Measurements from ENCODE around the gene RLBP1.
"Not testable (repeated sequence)": the region's sequence is repeated elsewhere in the genome, so short reads cannot be mapped to it uniquely, and the experiment has no call there.

The RLBP1 gene

DNA sequence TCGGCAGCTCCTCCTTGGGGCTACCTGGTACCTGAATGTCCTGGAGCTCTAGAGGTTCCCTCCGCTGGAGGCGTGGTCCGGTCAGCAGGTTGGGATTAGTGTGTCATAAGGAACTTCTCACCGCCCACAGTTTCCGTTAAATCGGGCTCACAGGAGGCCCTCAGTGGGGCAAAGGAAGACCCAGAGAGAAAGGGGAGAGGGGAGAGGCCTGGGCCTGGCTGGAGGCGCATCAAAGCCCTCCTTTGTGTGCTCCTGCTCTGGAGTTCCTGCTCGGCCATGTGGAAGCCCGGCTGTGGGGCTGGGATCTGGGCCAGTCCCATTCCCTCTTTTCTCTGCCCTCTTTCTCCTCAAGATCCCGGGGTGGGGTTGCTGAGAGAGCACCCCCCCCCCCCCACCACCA lies at the start of gene RLBP1:
RLBP1 (minus strand) TSS at position 37 of the 400 bp plus-strand sequence. CDS start 2,604 bp downstream, outside the sequence.
- no peak for FAIRE-seq

- not testable (repeated sequence) for FAIRE-seq
Measured at GRCh38 chr15:89250142-89250541, 28.8 kb upstream of the RLBP1 start.

GRCh38 chr15:89248584-89248983 lies 27.2 kb upstream of the RLBP1 start:
- no peak for FAIRE-seq

DNA sequence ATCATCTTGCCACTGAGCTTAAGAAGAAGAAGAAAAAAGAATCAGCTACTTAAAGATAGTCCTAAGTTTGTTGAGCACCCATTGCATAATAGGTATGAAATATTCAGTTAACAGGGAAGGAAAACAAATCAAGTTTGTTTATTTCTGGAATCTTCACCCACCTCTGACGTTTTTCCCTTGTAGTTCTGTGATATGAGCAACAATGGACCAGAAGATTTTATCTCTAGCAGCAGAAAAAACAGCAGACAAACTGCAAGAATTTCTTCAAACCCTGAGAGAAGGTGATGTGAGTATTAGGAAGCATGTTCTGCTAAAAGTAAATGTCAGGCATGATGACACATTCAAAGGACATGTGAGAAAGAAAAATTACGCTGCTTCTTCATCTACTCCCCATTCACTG lies 26.1 kb upstream of the RLBP1 start:
- FAIRE-seq = no peak

DNA sequence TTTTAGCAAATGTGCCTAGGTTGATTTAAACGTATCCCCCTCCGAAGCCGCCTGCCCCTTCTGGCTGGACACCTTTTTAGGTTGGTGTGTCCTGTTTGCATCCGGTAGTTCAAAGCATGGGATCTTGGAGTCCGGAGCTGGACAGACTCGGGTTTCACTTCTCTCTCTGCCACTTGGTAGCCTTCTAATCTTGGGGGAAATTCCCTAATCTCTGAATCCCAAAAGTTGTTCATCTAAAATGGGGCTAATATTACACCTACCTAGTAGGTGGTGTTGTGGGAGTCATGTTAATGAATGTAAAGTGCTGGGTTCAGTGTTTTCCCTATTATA lies 23.2 kb upstream of the RLBP1 start:
- FAIRE-seq = no peak

DNA sequence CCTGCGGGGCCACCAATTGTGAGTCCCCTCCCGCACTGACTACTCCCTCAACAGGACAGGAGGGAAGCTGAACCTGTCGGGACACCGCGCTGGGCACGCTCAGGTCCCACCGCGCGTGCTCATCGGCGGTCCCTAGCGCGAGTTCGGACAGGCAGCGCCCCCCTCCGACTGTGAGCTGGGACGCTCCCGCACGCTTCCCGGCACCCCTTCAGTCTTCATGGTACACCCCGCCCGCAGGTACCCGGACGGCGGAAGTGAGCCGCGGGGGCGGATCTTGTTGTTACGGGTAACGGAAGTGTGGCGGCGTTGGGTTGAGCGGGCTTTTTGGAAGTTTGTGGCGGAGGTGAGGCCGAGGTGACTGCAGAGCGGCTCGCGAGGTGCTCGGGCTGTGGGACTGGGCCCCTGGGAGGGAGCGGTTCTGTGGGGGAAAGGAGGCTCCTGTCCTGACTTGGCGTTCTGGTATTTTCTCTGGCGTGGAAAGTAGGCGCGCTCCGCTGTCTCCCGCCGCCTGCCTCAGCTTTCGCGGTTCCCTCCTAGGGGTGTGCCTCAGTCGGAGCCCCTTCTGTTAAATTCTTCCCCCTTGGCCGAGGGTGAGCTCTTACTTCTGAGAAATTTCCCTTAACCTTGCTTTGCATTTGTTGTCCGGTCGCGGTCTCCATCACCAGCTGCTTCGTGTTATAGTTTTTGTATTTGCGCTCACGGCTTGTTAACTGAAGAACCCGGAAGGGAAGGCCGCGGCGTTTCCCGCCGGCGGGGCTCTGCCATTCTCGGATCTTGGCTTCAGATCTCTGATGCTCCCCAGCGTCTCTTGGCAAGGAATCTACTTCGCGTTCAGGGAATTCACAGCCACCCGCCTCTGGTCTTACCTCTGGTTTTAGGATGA lies 22.6 kb upstream of the RLBP1 start, which contains the start of gene FANCI:
FANCI (plus strand) TSS at position 289 of the 883 bp plus-strand sequence. CDS start 3,669 bp downstream, outside the sequence.
- FAIRE-seq = no peak

- FAIRE-seq = no peak
Measured at GRCh38 chr15:89243046-89243690, 21.8 kb upstream of the RLBP1 start.

GRCh38 chr15:89239883-89240810 lies 18.8 kb upstream of the RLBP1 start:
- not testable (repeated sequence) for FAIRE-seq

GRCh38 chr15:89231832-89232231 lies 10.5 kb upstream of the RLBP1 start:
- FAIRE-seq = no peak

- no peak for FAIRE-seq
Measured at GRCh38 chr15:89230277-89230676, 8.9 kb upstream of the RLBP1 start.

GRCh38 chr15:89227425-89227824 lies 6.0 kb upstream of the RLBP1 start:
- no peak for FAIRE-seq

GRCh38 chr15:89226359-89227221 lies 5.2 kb upstream of the RLBP1 start:
- FAIRE-seq = no peak

DNA sequence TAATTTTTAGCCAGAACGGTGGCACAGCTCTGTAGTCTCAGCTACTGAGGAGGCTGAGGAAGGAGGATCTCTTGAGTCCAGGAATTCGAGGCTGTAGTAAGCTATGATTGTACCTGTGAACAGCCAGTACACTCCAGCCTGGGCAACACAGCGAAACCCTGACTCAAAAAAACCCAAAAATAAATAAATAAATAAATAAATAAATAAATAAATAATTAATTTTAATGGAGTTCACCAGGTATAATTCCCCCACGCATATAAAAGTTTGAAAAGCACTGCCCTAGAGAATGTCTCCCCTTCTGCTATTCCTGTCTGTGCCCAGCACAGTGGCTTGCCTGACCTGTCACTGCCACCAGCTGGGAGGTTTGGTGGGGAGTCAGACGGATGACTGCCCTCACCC lies 4.2 kb upstream of the RLBP1 start:
- FAIRE-seq = no peak

DNA sequence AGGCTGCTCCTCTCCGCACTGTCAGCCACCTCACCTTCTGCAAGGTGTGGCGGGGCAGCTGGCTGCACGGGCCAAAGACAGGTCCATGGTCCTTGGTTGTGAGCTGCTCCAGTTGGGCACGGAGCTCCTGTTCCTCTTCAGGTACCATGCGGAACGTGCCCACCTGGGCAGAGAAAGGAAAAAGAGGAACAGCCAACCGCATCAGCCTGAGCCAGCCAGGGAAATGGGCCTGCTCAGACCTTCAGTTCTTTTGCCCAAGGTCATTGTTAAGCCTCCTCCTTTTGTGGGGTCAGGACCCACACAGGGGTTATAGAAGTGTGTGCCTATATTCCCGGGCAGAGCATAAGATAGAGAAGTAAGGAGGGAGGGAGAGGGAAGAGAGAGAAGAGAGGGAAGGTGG lies 2.8 kb downstream of the RLBP1 start:
- no peak for FAIRE-seq

GRCh38 chr15:89217686-89218376 lies 3.5 kb downstream of the RLBP1 start:
- FAIRE-seq = no peak

- FAIRE-seq = no peak
Measured at GRCh38 chr15:89217031-89217430, 4.3 kb downstream of the RLBP1 start.

- FAIRE-seq = no peak
Measured at GRCh38 chr15:89215627-89216026, 5.8 kb downstream of the RLBP1 start.

- FAIRE-seq = no peak
Measured at GRCh38 chr15:89211678-89212170, 9.7 kb downstream of the RLBP1 start.

DNA sequence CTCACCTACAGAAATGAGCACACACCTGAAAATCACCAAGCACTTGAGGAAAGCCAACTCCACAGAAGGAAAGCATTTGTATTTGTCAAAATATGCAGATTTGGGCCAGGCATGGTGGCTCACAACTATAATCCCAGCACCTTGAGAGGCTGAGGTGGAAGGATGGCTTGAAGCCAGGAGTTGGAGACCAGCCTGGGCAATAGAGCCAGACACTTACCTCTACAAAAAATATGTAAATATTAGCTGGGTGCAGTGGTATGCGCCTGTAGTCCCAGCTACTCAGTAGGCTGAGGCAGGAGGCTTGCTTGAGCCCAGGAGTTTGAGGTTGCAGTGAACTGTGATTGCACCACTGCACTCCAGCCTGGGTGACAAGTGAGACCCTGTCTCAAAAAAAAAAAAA lies 12.3 kb downstream of the RLBP1 start:
- FAIRE-seq = no peak

DNA sequence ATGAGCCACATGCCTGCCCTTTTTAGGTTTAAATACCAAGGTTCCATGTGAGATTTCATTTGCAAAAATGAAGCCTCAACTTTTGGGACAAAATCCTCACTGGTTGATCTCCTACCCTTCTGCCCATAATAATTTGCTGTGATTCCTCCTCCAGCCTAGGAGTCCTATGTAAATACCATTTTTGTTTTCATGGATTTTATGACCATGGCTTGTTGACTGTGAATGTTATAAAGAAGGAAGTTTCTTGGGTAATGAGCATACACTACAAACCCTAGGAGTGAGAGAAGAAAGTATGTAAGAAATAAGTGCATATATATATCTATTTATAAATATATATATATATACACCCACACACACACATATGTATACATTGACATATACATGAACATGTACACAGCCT lies 13.1 kb downstream of the RLBP1 start:
- FAIRE-seq = no peak

GRCh38 chr15:89206908-89207331 lies 14.5 kb downstream of the RLBP1 start:
- FAIRE-seq = no peak

Data from islet of Langerhans (tissue), 1 donor.